Activated CD4-positive, alpha-beta T cell treated with anti-CD3 and anti-CD28 coated beads for 48 hours (primary cell): ENCODE results near the gene TTC21A.

ENCODE experiments used
- DNase-seq: peaks from one replicate; pipeline ENCODE4 v3.0.0-alpha.2; 2020

The TTC21A gene

DNA sequence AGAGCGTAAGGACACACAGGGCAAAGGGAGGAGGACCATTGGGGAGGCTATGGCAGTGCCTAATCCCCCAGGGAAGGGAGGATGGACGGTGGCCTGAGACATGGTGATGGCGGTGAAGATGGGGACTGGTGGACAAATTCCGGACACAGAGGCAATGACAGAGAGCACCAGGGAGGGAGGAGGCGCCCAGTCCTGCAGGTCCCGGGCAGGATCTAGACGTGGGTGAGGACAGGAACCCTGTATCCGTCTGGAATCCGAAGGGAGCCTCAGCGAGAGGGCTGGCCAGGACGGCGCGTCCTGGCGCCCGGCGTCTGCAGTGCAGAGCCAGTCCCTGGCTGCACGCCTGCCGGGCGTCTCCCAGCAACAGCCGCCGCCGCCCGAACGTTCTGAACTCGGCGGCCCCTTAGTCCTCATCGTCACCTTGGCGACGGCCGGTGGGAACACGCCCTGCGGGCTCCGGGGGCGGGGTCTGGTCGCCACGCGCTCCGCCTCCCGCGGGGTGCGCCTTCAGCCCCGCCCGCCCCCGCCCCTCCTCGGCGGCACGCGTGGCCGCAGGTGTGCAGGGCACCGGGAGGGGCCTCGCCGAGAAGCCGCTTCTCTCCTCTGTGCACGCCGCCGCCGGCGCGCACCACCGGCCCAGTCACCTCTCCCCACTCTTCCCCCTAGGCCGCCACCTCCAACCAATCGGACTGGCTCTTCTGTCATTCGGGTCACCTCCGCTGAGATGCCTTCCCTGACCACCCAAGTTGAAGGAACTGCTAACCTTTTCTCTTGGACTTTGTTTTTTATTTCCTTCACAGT, 73.3 kb downstream of the TTC21A start:
- DNase-seq: peak; percentile 89

DNA sequence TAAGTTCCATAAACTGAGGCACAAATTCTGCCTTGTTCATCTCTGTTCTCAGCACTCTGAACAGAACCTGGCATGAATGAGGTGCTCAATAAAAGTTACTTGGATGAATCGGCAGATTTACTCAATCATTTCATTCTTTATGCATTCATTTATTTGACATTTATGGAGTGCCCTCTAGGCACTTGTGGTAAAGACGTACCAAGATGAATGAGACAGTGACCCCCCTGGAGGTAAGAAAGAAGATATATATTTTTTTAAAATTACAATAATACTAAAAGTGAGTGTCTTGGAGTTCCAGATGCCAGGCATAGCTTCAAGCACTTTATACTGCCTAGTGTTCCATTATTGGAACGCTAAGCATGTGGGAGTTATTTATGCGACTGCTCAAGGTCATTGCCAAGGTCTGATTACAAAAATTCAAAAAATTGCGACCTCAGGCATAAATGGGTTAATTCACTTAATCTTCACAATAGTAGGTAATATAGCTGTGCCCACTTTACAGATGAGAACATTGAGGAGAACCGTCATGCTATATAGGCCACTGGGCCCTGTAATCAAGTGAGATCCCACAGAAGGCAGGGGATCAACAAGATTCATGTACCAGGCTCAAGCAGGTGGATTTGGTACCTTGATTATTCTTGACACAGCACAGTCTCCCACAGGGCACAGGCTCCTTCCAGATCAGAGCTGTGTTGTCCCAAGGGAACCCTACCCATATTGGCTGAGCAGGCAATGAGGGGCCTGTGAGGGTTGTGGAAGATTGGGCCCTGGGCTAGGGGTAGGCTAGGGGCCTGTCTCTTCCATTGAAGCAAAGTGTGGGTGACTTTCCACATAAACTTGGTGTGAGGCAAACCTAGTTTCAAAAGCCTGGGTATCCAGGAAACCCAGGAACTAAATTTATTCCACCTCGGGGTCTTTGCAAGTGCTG, 74.2 kb downstream of the TTC21A start:
- no peak for DNase-seq

DNA sequence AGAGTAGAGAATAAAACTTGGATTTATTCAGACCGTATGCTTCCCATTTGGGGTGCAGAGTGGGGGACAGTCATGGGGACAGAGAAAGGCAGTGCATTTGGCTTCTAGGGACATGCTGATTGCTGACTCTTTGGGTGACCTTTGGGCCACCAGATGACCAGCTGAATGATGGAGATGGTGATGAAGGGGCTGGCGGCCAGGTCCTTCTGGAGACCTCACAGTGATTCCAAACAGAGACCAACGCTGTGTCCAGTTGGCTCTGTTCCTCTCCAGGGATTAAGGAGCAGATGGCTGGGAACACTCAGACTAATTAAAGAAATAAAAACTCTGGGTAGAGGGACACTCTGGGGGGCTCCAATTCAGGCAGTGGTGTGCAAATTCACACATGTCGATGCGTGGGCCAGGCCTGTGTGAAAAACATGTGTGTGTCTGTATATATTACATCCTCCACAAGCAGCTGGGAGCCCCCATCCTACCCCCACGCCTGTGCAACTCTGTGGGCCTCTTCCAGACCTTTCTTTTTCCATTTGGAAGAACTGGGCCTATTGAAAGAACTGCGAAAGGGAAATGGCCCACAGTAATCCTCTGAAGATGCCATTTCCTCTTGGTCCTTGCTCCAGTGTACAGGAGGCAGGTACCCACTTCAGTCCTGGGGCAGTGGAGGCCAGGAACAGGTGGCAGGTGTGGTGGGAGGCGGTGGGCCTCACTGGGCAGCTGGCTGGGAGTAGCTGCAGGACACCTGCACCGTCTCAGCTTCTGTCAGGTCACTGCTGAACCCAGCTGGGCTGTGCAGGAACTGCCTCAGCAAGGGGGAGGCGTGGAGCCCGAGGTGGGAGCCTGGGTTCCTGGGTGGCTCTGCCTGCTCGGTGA, 76.0 kb downstream of the TTC21A start:
- DNase-seq: no peak

DNA sequence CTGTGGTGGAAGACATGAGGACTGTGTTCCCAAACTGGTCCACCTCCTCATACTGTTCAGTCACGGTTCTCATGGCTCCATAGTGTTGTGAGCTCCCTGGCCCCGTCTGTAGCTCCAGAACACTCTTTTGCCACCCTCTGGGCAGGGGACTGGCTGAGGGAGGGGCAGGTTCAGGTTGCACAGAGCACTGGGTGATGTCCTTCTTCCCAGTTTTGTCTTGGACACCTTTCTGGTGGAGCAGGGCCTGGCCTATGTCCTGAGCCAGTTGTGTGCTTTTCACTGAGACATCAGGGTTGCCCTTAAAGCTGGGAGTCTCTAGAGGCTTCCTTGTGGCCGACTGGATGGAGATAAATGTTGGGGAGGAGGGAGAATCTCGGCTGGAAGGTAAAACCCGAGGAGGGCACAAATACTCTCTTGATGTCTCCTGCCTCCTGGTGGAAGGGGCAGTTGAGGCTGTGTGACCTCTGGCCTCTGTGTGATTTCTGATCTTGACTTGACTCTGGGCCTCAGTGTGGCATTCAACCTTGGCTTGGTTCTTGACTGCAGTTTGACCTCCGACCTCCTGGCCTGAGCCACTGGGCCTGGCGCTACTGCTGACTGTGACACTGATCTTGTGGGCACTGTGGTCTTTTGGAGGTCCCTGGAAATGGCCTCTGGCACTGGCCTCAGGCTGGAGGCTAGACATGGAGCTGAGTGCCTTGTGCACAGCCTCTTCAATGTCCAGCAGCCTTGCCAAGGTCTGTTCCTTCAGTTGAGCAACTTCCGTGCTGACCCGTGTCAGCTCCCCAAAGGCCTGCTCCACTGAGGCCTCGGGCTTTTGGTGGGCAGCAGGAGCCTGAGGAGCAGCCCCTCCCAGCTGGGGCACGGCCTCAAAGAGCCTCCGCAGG, 76.8 kb downstream of the TTC21A start:
- DNase-seq: no peak

DNA sequence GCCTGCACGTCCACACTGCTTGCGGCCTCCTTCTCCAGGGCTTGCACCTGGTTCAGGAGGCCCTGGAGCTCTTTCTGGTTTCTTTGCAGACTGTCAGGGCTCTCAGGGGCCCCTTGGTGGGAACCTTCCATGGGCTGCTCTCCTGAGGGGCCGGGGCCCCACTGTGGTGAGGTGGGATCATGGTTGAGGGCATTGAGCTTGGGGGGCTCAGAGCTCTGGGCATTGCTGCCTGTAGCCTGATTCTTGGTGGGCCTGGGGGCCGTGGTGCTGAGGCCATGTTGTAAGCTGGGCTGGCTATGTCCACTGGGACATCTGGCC, 77.4 kb downstream of the TTC21A start:
- DNase-seq: no peak

DNA sequence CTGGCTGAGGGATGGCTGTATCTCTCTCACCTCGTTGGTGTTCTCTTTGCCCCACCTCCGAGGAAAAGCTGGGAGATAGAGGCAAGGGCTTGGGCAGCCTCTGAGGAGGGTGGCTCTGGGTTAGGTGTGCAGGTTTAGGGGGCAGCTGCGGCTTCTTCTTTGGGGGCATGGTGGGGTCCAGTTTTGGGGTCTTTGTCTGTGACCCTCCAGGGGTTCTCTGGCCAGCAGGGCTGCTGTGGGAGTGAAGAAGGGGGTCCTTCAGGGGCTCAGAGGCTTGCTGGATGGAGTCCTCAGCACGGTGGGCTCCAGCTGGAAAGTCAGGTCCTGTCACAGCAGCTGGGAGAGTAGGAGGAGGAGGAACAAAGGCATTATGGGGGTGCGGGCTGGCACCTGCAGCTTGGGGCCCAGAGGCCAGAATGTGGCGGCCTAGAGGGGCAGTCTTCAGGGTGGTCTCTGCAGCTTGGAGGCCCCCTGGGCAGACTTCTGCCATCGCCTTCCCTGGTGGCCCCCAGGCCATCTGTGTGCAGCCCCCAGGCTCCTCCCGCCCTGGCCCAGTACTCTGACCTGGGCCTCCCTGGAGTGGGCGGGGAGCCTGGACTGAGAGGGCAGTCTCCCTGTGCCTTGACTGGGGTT, 78.0 kb downstream of the TTC21A start:
- DNase-seq: no peak

DNA sequence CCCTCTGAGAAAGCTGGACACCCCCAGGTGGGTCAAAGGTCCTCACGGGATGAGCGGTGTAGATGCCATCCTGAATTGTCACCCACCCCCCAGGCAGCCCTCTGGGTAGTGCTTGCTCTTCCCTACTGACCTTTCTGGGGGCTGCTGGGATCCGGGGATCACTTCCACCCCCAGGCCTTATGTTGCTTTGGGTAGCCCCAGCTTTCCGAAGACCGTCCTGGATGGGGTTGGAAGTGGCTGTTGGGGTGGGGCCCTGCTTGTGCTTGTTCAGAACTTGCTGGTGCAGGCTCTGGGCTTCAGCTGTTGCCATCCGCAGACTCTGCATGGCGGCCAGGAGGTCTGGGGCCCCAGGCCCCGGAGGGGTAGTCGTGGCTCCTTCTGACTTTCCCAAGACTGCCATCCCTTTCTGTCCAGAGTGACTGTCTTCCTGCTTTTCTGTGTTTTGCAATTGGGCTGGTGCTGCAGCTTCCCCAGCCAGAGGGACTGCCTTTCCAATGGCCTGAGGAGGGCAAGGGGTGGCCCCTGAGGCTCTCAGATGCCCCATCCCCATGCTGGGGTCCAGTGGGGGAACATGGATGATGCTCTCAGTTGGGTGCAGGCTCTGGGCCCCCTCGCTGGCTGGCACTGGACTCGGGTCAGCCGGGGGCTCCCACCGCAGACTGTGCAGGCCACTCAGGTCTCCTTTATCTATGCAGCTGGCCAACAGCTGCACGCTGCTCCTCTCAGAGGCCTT, 78.6 kb downstream of the TTC21A start:
- no peak for DNase-seq

DNA sequence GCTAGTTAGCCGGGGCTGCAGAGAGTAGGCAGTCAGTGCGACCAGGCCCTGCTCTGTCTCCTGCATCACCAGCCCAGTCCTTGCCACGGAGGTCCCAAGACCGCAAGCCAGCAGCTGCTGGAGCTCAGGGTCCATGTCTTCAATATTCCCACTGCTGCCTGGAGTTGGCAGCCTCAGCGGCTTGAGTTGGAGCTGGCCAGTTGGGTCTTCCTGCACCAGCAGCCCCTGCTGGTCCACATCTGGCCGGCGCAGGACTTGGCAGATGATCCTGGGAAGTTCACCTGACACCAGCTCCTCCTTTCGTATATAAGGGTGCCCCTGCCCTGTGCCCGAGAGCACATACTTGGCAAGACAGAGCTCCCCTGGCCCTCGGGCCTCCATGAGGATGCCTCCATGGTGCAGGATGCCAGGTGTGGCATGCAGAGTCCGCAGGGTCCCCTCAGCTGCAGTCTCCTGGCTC, 79.2 kb downstream of the TTC21A start:
- DNase-seq: no peak

DNA sequence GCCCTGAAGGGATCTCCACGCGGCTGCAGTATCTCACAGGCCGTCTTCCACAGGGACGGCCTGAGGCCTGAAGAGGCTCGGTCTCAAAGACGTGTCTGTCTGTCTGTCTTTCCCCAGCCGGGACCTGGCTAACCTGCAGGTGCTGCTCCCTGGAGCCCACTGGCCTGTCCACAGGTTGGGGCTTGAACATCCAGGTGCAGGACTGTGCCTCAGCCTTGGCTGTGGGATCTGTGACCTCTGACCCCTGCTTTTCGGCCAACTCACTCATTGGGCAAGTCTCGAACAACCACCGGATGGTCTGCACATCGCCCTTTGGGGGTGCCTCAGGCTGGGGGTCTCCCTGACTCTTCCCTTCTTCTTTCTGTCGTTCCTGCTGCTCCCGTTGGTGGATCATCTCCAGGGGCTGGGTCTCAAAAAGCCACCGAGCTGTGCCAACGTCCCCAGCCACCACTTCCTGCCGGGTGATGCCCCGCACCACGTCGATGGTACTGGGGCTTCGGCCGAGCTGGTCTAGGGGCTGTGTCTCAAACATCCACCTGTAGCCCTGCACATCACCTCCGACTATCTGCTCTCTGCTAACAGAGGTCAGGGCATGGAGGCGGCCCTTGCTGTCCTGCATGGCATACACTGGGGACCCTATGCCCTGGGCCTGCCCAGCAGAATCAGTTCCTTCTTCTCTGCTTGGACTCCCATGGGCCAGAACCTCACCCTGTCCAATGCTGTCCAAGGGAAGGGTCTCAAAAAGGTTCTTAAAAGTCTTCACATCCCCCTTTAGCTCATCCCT, 80.1 kb downstream of the TTC21A start:
- no peak for DNase-seq
